MM.1S (cell line): Measurements from ENCODE around the gene GRM3.

Experiments used
- DNase-seq: peaks from one replicate; pipeline ENCODE4 v3.0.0-alpha.2; 2015
- H2AFZ ChIP-seq: fragments of 300-600 bp; sonication (generic); 2 replicates; pipeline ENCODE4 v1.6.0; 2016; ENCODE audit warnings: antibody characterized with exemption, low read length
- H3F3A ChIP-seq: fragments of 300-600 bp; sonication (generic); 2 replicates; pipeline ENCODE4 v1.6.1; 2016; ENCODE audit warnings: mild to moderate bottlenecking, antibody characterized with exemption, low read length, moderate library complexity, mixed read lengths; ENCODE audit not compliant: insufficient read depth
- H3K27ac ChIP-seq: fragments of 300-600 bp; sonication (generic); 2 replicates; pipeline ENCODE4 v1.5.1; 2016; ENCODE audit warnings: mild to moderate bottlenecking, low read length
- H3K27me3 ChIP-seq: fragments of 300-600 bp; sonication (generic); replicated peaks from 2 replicates; pipeline ENCODE4 v1.6.0; 2016; ENCODE audit warnings: low read length; ENCODE audit not compliant: insufficient read depth
- H3K36me3 ChIP-seq: fragments of 300-600 bp; sonication (generic); replicated peaks from 2 replicates; pipeline ENCODE4 v1.6.1; 2016; ENCODE audit warnings: mild to moderate bottlenecking, low read length, mixed read lengths; ENCODE audit not compliant: insufficient read depth
- H3K4me1 ChIP-seq: fragments of 300-600 bp; sonication (generic); 2 replicates; pipeline ENCODE4 v1.6.1; 2016; ENCODE audit warnings: low read length, mixed read lengths
- H3K4me2 ChIP-seq: fragments of 300-600 bp; sonication (generic); 2 replicates; pipeline ENCODE4 v1.6.0; 2016; ENCODE audit warnings: low read depth, low read length
- H3K4me3 ChIP-seq: fragments of 300-600 bp; sonication (generic); 2 replicates; pipeline ENCODE4 v1.5.1; 2016; ENCODE audit warnings: low read length, mixed read lengths
- H3K79me2 ChIP-seq: fragments of 300-600 bp; sonication (generic); 2 replicates; pipeline ENCODE4 v1.6.1; 2016; ENCODE audit warnings: mixed run types, low read length, mixed read lengths
- H3K9ac ChIP-seq: fragments of 300-600 bp; sonication (generic); 2 replicates; pipeline ENCODE4 v1.6.1; 2016; ENCODE audit warnings: low read length, mixed read lengths
- H3K9me2 ChIP-seq: fragments of 300-600 bp; sonication (generic); replicated peaks from 2 replicates; pipeline ENCODE4 v1.6.1; 2016; ENCODE audit warnings: mild to moderate bottlenecking, low read length, mixed read lengths; ENCODE audit not compliant: insufficient read depth
- H3K9me3 ChIP-seq: fragments of 300-600 bp; sonication (generic); replicated peaks from 2 replicates; pipeline ENCODE4 v1.6.1; 2016; ENCODE audit warnings: mild to moderate bottlenecking, low read length, mixed read lengths; ENCODE audit not compliant: insufficient read depth
- H4K20me1 ChIP-seq: fragments of 300-600 bp; sonication (generic); 2 replicates; pipeline ENCODE4 v1.6.1; 2016; ENCODE audit warnings: mild to moderate bottlenecking, low read length, moderate library complexity, mixed read lengths; ENCODE audit not compliant: insufficient read depth
- EZH2 ChIP-seq: fragments of 300-600 bp; sonication (generic); optimal IDR thresholded peaks from 2 replicates; pipeline ENCODE3; 2017; ENCODE audit warnings: low read depth, mild to moderate bottlenecking, antibody characterized with exemption, low read length, mixed read lengths
- EZH2phosphoT487 ChIP-seq: fragments of 300-600 bp; sonication (generic); IDR thresholded peaks from 2 replicates; pipeline ENCODE4 v1.6.1; 2018; ENCODE audit warnings: antibody characterized with exemption, low read length
- TF ChIP-seq, protein P1 (sequence below): fragments of 300-600 bp; sonication (generic); IDR thresholded peaks from 2 replicates; pipeline ENCODE4 v1.5.1; 2016; ENCODE audit warnings: antibody characterized with exemption, low read length, mixed read lengths

The GRM3 gene

DNA sequence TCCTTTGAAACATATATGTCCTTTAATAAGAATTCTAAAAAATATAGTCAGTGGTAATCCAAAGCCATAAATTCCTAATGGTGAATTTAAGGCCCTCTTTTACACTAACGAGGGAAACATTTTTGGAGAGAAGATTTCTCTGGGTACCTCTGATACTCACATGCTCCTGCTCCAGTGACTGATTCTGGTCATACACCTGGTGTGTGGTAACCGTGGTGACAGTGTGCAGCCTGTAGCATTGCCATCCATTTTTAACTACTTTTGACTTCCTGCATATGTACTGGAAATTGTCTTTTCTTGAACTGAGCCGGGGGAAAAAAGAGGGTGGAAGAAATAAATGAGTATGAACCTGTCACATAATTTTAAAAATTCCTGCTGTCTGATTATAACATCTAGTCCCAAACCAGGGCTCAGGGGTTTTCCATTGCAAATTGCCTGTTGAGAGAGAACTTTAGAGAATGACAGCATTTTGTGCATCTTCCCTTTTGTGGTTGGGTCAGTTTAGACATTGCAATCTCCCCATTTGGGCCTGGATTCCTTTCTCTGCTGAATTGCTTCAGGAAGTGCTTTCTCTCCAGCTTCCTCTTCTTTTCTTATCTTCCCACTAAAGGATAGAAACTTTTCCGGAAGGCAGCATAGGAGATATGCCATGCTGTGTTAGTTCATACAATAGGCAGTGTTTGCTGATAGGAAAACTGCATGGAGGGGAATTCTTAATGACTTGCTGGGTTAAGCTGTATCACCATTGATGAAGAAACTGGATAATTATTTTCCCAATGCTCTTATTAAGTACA lies 125.5 kb downstream of the GRM3 start:
- Histone ChIP-seq H3K4me1 (peaks cover 14% of the 10 kb centered on the region), H3K4me2 (peak overlapping the region; percentile 6; the same call in 1 of the 2 replicates), H2AFZ (peak overlapping the region; percentile 32; the same call in 1 of the 2 replicates), H3K27me3 (no peaks in the 10 kb centered on the region), H3K36me3 (no peaks in the 10 kb centered on the region), H3K9me2 (no peaks in the 10 kb centered on the region), H3K9ac (no peak overlapping the region), H3K27ac (peak overlapping the region; percentile 22; the same call in 1 of the 2 replicates), H3K4me3 (no peak overlapping the region), H3F3A (no peaks in the 10 kb centered on the region), H4K20me1 (no peaks in the 10 kb centered on the region), H3K79me2 (no peaks in the 10 kb centered on the region), H3K9me3 (no peaks in the 10 kb centered on the region)
- DNase-seq = peak; percentile 42
- no peak for TF ChIP-seq EZH2
- TF ChIP-seq EZH2phosphoT487 = no peak
- TF ChIP-seq, protein P1, sequence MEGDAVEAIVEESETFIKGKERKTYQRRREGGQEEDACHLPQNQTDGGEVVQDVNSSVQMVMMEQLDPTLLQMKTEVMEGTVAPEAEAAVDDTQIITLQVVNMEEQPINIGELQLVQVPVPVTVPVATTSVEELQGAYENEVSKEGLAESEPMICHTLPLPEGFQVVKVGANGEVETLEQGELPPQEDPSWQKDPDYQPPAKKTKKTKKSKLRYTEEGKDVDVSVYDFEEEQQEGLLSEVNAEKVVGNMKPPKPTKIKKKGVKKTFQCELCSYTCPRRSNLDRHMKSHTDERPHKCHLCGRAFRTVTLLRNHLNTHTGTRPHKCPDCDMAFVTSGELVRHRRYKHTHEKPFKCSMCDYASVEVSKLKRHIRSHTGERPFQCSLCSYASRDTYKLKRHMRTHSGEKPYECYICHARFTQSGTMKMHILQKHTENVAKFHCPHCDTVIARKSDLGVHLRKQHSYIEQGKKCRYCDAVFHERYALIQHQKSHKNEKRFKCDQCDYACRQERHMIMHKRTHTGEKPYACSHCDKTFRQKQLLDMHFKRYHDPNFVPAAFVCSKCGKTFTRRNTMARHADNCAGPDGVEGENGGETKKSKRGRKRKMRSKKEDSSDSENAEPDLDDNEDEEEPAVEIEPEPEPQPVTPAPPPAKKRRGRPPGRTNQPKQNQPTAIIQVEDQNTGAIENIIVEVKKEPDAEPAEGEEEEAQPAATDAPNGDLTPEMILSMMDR = no peak

DNA sequence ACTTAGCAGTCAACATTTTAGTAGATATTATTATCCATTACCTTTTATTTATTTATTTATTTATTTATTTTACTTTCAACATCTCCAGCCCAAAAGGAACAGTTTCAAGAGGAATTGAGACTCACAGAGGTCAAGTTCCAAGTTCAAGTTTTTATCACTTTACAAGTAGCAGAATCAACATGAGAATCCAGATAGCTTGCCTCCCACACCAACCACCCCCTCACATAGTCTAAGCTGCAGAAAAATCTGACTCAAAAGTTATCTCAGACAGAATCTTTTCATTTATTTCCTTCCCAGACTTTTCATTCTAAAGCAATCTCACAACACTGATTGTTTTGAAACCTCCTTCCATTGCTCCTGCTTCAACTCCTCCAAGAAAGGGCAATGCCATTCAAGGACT lies 129.6 kb downstream of the GRM3 start:
- no peak overlapping the region for H3K4me2 ChIP-seq
- no peaks in the 10 kb centered on the region for H3K79me2 ChIP-seq
- H3K9me2 ChIP-seq = no peaks in the 10 kb centered on the region
- H3K27ac ChIP-seq = no peak overlapping the region
- H2AFZ ChIP-seq = no peak overlapping the region
- no peak overlapping the region for H3K4me3 ChIP-seq
- H3K36me3 ChIP-seq = no peaks in the 10 kb centered on the region
- H3F3A ChIP-seq = no peaks in the 10 kb centered on the region
- H3K27me3 ChIP-seq = no peaks in the 10 kb centered on the region
- DNase-seq = no peak
- no peaks in the 10 kb centered on the region for H4K20me1 ChIP-seq
- TF ChIP-seq EZH2phosphoT487 = no peak
- TF ChIP-seq, protein P1 = no peak
- TF ChIP-seq EZH2 = no peak
- no peaks in the 10 kb centered on the region for H3K9me3 ChIP-seq
- peaks cover 11% of the 10 kb centered on the region for H3K4me1 ChIP-seq
- no peak overlapping the region for H3K9ac ChIP-seq

DNA sequence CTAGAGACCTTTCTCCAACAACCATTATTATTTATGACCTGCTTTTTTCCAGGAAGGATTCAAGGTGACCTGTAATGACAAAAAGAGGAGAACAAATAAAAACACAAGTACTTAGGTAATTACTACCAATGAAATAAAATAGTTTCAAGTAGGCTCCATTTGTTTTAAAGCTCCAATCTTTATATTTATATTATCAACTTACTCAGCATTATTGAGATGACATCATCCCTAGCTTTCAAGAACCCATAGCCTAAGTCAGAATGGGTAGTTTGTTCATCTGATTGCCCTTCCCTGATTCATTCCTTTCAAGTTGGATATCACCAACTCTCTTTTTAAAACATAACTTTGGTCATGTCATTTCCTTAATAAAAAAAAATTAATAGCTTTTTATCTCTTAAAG lies 131.5 kb downstream of the GRM3 start:
- TF ChIP-seq, protein P1 = no peak
- no peak for TF ChIP-seq EZH2phosphoT487
- no peak for TF ChIP-seq EZH2
- Histone ChIP-seq H4K20me1 (no peaks in the 10 kb centered on the region), H3K9me2 (no peaks in the 10 kb centered on the region), H3K79me2 (no peaks in the 10 kb centered on the region), H3K4me3 (no peak overlapping the region), H3K4me1 (no peaks in the 10 kb centered on the region), H3K9me3 (no peaks in the 10 kb centered on the region), H3K27ac (no peak overlapping the region), H2AFZ (no peak overlapping the region), H3F3A (no peaks in the 10 kb centered on the region), H3K9ac (no peak overlapping the region), H3K27me3 (no peaks in the 10 kb centered on the region), H3K4me2 (no peak overlapping the region), H3K36me3 (no peaks in the 10 kb centered on the region)
- no peak for DNase-seq
